ENCODE measurements around the gene CHIT1.

DNA sequence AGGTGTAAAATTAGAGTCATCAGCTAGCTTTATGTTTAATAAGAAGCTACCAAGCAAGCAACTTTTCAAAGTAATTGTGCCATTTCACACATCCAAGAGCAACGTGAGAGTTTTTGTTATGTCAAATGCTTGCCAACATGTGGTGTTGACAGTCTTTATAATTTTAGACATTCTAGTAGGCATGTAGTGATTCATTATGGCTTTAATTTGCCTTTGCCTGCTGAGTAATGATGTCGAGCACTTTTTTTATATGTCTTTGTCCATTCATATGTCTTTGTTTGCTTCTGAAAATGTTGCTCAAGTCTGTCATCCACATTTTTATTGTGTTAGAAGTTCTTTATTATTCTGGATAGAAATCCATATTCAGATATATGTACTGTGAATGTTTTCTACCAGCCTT, 21.4 kb upstream of the CHIT1 start:
- no peak for TF ChIP-seq CTCF (IDR thresholded peaks at IDR 0.05; ENCODE audit: insufficient read depth, low read depth, low read length)
- TF ChIP-seq EZH2 (IDR thresholded peaks at IDR 0.05; ENCODE audit: insufficient read depth, low read length): no peak

Data from astrocyte (in vitro differentiated cells and primary cell).